Fibroblast of gingiva (primary cell): ENCODE results near the gene TNK1.
"Not testable (repeated sequence)": the region's sequence is repeated elsewhere in the genome, so short reads cannot be mapped to it uniquely, and the experiment has no call there.

Source experiments
- DNase-seq: peaks from one replicate; pipeline ENCODE4 v3.0.0-alpha.2; 2011; ENCODE audit warnings: low read depth

Gene TNK1

GRCh38 chr17:7355573-7355972 is 25.3 kb upstream of the TNK1 start:
- no peak for DNase-seq

GRCh38 chr17:7356072-7356549 is 24.8 kb upstream of the TNK1 start:
- peak; percentile 48 for DNase-seq

DNA sequence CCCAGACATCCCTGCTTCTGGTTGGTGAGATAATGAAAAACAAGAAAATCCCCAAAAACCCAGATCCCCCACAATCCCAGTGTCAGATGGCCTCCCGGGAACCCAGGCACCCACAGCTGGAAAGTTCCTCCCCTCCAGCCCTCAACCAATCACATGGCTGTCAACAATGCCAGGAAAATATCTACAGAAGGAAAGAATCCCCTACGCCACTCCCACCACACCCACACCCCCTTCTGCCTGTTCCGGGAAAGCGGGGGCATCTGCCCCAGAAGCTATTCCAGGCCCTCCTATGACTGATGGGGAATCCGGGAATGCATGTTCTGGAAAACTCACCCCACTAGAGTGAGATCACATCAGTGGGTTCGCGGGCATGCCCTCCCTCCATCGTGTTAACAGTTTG is 24.1 kb upstream of the TNK1 start:
- DNase-seq: no peak

DNA sequence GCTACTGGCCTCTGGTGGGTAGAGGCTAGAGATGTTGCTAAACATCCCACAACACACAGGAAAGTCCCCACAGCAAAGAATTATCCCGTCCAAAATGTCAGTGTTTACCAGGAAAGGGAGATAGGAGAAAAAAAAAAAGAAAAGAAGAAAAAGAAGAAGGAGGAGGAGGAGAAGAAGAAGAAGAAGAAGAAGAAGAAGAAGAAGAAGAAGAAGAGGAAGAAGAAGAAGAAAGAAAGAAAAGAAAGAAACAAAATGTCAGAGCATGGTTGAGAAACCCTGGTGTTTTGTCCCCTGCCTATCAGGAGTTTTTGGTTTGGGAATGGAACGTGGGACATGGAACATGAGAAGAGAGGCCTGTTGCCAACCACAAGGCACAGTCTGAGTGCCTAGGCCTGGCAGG is 23.5 kb upstream of the TNK1 start:
- DNase-seq: no peak

DNA sequence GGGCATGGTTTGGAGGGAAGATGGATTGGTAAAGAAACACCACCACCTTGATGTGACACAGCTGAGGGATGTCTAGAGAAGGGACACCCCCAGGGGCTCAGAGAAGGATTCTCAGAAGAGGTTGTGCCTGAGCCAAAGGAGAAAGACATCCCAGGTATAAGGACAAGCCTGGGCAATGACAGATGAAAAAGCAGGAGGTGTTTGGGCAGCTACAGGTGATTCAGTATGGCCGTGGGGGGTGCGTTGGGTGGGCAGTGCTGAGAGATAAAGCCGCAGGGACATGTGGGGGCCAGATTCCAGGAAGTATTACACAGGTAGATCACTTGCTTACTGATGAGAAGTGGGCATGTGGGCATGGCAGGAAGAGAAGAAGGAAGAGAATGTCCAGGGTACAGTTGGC is 19.0 kb upstream of the TNK1 start:
- DNase-seq: no peak

DNA sequence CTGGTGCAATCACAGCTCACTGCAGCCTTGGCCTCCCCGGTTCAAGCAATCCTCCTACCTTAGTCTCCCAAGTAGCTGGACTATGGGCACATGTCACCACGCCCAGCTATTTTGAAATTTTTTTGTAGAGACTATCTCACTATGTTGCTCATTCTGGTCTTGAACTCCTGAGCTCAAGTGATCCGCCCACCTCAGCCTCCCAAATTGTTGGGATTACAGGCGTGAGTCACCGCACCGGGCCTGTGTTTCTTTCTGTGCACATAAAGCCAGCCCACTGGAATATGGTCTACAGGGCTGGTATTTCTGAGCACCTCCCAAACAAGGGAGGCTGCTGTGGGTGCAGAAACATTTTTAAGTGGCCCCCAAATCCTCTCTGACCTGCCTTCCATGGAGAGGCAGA is 17.6 kb upstream of the TNK1 start:
- no peak for DNase-seq

DNA sequence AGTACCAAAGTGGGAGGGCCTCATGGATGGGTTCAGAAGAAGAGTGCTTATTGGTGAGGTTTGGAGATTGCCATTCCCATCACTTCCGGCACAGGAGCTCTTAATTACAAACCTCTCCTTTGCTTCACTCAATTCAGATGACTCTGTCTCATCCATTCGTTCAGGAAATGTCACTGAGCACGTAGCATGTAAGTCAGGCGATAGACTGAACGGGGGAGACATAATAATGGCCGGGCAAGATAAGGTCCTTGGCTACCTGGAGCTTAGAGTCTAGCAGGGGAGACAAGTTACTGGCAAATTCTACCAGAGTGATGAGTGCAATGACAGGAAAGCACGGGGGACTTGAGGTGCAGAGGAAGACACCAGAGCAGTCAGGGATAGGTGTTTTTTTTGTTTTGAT is 14.9 kb upstream of the TNK1 start:
- DNase-seq: not testable (repeated sequence)

DNA sequence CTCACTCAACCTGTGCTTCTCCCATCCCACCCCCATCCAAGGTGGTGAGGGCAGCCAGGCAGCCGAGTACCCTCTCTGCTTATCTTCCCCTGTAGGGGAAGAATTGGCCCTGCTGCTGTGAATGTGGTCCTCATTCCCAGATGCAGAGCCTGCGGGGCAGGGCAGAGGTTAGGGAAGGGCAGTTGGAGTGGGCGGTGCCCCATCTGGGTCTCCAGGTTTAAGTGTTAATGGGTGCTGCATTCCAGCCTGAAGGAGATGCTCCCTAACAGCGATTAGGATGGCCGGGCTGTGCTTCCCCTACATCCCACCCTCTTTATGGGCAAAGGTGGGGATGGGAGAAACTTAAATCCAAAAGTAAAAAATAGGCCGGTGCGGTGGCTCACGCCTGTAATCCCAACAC is 13.8 kb upstream of the TNK1 start:
- DNase-seq: no peak

- no peak for DNase-seq
Measured at GRCh38 chr17:7367918-7368598, 12.8 kb upstream of the TNK1 start.

DNA sequence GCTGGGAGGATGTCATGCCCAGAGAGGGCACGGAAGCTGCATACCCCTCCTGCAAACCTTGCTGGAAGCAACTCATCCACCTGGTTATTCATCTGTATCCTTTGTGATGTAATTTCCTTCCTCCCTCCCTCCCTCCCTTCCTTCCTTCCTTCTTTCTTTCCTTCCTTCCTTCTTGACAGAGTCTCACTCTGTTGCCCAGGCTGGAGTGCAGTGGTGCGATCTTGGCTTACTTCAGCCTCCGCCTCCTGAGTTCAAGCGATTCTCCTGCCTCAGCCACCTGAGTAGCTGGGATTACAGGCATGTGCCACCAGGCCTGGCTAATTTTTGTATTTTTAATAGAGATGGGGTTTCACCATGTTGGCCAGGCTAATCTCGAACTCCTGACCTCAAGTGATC is 12.3 kb upstream of the TNK1 start:
- DNase-seq: not testable (repeated sequence)

- no peak for DNase-seq
Measured at GRCh38 chr17:7369825-7370224, 11.1 kb upstream of the TNK1 start.

GRCh38 chr17:7370853-7371252 is 10.0 kb upstream of the TNK1 start:
- DNase-seq: no peak

- no peak for DNase-seq
Measured at GRCh38 chr17:7374353-7374752, 6.5 kb upstream of the TNK1 start.

GRCh38 chr17:7379134-7379533 is 1.8 kb upstream of the TNK1 start:
- DNase-seq: no peak

GRCh38 chr17:7380321-7380720 is 568 bp upstream of the TNK1 start:
- peak; percentile 79 for DNase-seq

- DNase-seq: no peak
Measured at GRCh38 chr17:7382901-7383300, 2.0 kb downstream of the TNK1 start.

DNA sequence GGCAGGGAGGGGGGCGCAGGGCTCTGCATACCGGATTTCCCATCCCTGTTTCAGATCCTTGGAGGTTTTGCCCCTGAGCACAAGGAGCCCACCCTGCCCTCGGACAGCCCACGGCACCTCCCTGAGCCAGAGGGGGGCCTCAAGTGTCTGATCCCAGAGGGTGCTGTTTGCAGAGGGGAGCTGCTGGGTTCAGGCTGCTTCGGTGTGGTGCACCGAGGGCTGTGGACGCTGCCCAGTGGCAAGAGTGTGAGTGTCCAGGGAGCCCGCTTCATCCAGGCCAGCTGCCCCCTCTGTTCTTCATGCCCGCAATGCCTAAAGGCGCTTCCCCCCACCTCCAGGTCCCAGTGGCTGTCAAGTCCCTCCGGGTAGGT is 2.5 kb downstream of the TNK1 start:
- DNase-seq: no peak

DNA sequence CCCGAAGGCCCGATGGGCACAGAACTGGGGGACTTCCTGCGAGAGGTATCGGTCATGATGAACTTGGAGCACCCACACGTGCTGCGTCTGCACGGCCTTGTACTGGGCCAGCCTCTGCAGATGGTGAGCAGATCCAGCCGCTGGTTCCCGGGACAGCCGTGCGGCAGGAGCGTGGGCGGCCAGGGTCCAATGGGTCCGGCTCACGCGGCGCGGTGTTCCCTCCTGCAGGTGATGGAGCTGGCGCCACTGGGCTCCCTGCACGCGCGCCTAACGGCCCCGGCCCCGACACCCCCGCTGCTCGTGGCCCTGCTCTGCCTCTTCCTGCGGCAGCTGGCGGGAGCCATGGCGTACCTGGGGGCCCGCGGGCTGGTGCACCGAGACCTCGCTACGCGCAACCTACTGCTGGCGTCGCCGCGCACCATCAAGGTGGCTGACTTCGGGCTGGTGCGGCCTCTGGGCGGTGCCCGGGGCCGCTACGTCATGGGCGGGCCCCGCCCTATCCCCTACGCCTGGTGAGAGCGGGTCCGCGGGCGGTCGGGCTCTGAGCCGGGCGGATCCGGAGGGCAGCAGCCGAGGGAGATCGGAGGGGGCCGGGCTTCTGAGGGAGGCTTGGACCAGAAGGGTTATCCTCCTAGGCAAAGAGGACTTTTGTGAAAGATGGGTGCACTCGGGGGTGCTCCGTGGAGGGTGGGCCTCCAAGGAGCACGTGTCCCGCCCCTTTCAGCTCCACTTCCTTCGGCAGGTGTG is 3.0 kb downstream of the TNK1 start:
- DNase-seq: no peak

DNA sequence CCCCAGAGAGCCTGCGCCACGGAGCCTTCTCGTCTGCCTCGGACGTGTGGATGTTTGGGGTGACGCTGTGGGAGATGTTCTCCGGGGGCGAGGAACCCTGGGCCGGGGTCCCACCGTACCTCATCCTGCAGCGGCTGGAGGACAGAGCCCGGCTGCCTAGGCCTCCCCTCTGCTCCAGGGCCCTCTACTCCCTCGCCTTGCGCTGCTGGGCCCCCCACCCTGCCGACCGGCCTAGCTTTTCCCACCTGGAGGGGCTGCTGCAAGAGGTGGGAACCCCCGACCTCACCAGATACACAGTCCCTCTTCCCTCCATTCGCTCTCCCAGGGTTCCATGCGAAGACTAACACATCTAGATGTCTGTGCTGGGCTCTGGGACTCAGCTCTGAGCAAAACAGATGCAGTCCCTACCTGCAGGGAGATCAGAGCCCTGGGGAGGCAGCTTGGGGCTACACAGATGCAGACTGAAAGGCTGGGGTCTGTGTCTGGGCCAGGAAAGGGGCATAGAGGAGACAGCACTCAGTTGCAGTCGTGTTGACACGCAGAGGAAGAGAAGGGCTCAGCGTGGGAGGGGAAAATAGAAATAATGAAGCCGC is 3.7 kb downstream of the TNK1 start:
- no peak for DNase-seq

DNA sequence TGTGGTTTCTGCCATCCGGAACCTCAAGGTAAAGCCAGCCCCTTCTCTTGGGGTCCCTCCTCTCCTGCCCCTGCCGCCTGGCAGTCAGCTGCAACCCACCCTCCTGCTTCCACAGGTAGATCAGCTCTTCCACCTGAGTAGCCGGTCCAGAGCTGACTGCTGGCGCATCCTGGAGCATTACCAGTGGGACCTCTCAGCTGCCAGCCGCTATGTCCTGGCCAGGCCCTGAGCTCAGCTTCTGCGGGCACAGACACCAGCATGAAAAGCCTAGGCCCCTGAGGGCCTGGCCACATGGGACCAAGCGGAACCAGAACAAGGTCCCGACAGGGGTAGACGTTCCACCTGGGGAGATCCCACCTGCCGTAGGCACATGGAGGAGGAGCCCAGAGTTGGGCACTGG is 8.0 kb downstream of the TNK1 start:
- no peak for DNase-seq

DNA sequence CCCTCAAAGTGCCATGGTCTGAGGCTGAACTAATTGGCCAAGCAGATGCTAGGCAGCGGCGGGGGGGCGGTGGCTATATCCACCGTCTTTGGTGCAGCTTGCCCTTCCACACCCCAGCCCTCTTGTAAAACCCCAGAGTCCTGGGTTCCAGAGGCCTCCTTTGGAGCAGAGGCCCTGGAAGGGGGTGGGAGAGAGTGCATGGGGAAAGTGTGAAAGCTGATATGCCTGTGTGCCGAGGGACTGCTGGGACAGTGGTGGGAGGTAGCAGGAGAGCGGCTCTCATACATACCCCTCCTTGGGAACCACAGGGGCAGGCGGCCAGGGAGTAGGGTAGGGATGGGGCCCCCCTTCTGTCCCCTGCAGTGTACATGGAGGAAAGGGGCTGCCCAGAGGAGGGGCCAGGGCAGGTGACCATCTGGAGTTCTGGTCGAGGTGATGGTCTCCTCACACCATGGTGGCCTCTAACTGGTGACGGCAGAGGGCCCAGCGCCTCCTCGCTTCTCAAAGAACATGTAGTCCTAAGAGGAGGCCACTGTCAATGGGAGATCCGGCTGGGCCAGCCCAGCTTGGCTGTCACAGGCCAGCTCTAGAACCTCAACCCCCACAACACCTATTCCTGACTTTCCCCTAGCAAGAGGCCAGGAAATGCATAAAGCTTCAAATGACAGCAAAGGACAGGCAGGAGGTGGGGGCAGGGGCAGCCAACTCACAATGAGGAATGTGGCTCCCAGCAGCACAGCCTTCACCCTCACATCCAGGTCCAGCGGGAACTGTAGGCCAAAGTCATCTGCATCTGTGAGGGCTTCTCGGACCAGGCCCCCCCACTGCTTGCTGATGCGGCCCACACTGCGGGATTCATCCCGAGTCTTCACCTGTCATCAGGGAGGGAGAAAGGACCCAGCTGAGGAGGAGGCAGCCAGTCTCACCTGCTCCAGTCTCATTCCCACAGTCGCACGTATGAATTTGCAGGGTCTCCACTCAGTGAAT is 9.3 kb downstream of the TNK1 start:
- no peak for DNase-seq

DNA sequence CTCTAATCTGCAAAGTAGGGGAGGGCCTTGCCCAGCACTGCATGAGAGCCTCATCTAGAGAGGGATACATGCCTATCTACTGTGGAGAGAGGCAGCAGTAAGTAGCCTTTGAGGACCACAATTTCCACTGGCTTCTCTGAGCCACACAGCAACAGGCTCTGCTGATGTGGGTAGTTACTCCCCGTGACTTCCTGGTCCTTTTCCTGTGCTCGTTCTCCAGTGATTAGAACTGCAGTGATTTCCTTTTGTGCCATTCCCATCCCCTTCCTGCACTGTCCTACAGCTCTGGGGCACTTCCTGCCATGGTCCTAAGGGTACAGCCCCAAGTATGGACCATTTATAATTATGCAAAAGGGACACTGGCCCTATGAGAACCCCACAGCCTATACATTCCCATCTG is 10.4 kb downstream of the TNK1 start:
- no peak for DNase-seq
